ENCODE data around the gene LAMP2.
"Not testable (repeated sequence)": the region's sequence is repeated elsewhere in the genome, so short reads cannot be mapped to it uniquely, and the experiment has no call there.

Gene LAMP2

GRCh38 chrX:120468825-120469525, at the start of gene LAMP2:
Gene LAMP2 (minus strand): TSS chrX:120469296. CDS start chrX:120469169, 127 bp downstream.
- DNase-seq, result peak; percentile 73

GRCh38 chrX:120517936-120518335, 48.8 kb upstream of the LAMP2 start:
- DNase-seq, result no peak

- no peak for DNase-seq
Observed at GRCh38 chrX:120514236-120514635, 45.1 kb upstream of the LAMP2 start.

- no peak for DNase-seq
Observed at GRCh38 chrX:120512627-120513026, 43.5 kb upstream of the LAMP2 start.

- DNase-seq, result no peak
Observed at GRCh38 chrX:120512222-120512621, 43.1 kb upstream of the LAMP2 start.

GRCh38 chrX:120504569-120504968, 35.5 kb upstream of the LAMP2 start:
- no peak for DNase-seq

- no peak for DNase-seq
Observed at GRCh38 chrX:120499301-120500072, 30.4 kb upstream of the LAMP2 start.

- not testable (repeated sequence) for DNase-seq
Observed at GRCh38 chrX:120490119-120490518, 21.0 kb upstream of the LAMP2 start.

GRCh38 chrX:120486786-120487185, 17.7 kb upstream of the LAMP2 start:
- DNase-seq, result no peak

- peak; percentile 75 for DNase-seq
Observed at GRCh38 chrX:120485638-120486520, 16.8 kb upstream of the LAMP2 start.

GRCh38 chrX:120485315-120485637, 16.2 kb upstream of the LAMP2 start:
- DNase-seq, result no peak

GRCh38 chrX:120477453-120477852, 8.4 kb upstream of the LAMP2 start:
- no peak for DNase-seq

- no peak for DNase-seq
Observed at GRCh38 chrX:120476714-120477113, 7.6 kb upstream of the LAMP2 start.

- not testable (repeated sequence) for DNase-seq
Observed at GRCh38 chrX:120475447-120475846, 6.4 kb upstream of the LAMP2 start.

- DNase-seq, result no peak
Observed at GRCh38 chrX:120474085-120474484, 5.0 kb upstream of the LAMP2 start.

- DNase-seq, result not testable (repeated sequence)
Observed at GRCh38 chrX:120469657-120470056, 561 bp upstream of the LAMP2 start.

GRCh38 chrX:120468479-120468824, 644 bp downstream of the LAMP2 start:
- no peak for DNase-seq

- no peak for DNase-seq
Observed at GRCh38 chrX:120468071-120468470, 1.0 kb downstream of the LAMP2 start.

- no peak for DNase-seq
Observed at GRCh38 chrX:120464411-120464810, 4.7 kb downstream of the LAMP2 start.

- DNase-seq, result no peak
Observed at GRCh38 chrX:120463241-120463640, 5.9 kb downstream of the LAMP2 start.

- no peak for DNase-seq
Observed at GRCh38 chrX:120462370-120462769, 6.7 kb downstream of the LAMP2 start.

GRCh38 chrX:120459309-120459708, 9.8 kb downstream of the LAMP2 start:
- no peak for DNase-seq

- no peak for DNase-seq
Observed at GRCh38 chrX:120457766-120458180, 11.3 kb downstream of the LAMP2 start.

- no peak for DNase-seq
Observed at GRCh38 chrX:120456973-120457372, 12.1 kb downstream of the LAMP2 start.

Data from NCI-H345 (cell line).